ENCODE data around the gene ACSL1. TPM values are rescaled to one million over a fixed set of nuclear protein-coding genes. Genes with fewer than 3 reads are reported as not detected.
"Not testable (repeated sequence)": the region's sequence is repeated elsewhere in the genome, so short reads cannot be mapped to it uniquely, and the experiment has no call there.

Gene ACSL1
- total RNA-seq, 1 experiment from 2014 or later = 25.9 TPM

DNA sequence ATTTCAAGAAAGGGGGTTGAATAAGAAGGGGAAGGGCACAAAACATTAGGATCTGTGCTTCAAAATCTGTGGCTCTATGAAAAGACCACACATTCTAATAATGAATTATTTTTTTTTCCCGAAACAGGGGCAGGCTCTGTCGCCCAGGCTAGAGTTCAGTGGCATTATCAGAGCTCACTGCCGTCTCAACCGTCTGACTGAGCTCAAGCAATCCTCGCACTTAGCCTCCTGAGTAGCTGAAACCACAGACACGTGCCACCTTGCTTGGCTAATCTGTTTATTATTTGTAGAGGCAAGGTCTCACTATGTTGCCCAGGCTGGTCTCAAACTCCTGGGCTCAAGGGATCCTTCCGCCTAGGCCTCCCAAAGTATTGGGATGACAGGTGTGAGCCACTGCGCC lies 33.4 kb downstream of the ACSL1 start:
- peak; percentile 18 for DNase-seq (ENCODE audit: low spot score)

- no peak for DNase-seq (ENCODE audit: low spot score)
Observed at GRCh38 chr4:184790826-184791225, 34.9 kb downstream of the ACSL1 start.

DNA sequence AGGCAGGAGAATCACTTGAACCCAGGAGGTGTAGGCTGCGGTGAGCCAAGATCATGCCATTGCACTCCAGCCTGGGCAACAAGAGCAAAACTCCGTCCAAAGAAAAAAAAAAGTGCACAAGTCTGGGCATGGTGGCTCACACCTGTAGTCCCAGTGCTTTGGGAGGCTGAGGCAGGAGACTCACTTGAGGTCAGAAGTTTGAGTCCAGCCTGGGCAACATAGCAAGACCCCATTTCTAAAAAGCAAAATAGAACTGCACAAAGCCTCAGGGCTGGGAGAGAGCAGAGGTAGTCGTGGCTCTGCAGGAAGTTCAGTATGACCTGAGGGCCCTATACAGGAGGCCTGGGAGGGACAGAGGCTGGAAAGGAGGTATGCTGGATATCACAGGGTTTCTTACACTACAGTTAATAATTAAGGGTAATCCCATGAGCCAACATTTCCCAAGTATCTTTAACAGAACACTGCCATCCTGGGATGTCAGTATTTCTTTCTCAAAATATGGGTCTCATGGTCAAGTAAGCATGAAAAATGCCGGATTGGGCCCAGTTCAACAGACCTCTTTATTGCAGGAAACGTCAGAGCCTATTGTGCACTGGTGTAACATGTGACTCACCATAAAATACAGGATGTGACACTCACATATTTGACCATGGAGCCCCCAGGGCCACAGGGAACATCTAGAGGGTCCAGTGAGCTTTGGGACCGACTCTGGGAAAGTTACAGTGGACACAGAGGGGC lies 37.8 kb downstream of the ACSL1 start:
- no peak for DNase-seq (ENCODE audit: low spot score)

GRCh38 chr4:184785813-184786212 lies 40.0 kb downstream of the ACSL1 start:
- no peak for DNase-seq (ENCODE audit: low spot score)

GRCh38 chr4:184784628-184785257 lies 41.0 kb downstream of the ACSL1 start:
- no peak for DNase-seq (ENCODE audit: low spot score)

DNA sequence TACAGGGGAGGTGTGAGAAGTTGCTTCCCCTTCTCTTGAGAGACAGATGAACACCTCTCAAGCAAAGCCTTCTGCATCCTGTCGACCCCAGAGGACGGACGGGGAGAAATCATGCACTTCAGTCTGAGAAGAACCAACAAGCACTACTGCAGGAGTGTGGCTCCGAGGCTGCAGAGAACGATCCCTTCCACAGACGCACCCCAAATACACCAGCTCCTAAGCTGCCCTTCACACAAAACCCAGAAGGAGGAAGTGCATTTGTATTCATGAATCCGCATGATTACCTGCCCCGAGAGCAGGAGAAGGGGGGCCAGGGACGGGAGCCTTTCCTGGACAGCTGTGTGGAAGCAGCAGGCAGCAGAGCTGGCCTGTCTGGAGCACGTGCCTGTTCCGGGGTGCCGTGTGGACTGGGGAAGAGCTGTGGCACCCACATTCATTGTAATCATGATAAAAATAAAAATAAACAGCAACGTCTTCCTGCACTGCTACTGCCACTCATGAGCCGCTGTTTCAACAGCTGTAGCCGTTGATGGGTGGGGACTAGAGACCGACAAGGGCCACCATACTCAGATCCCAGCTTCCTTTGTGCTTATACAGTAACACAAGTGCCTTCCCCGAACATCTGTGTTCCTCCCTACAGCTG lies 42.9 kb downstream of the ACSL1 start:
- no peak for DNase-seq (ENCODE audit: low spot score)

DNA sequence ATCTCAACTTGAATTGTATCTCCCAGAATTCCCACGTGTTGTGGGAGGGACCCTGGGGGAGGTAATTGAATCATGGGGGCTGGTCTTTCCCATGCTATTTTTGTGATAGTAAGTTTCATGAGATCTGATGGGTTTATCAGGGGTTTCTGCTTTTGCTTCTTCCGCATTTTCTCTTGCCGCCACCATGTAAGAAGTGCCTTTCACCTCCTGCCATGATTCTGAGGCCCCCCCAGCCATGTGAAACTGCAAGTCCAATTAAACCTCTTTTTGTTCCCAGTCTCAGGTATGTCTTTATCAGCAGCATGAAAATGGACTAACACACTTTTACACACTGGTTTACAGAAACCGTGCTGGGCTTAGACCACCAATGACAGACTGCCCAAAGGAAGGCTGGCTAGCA lies 46.6 kb downstream of the ACSL1 start:
- not testable (repeated sequence) for DNase-seq (ENCODE audit: low spot score)

- DNase-seq (ENCODE audit: low spot score) = no peak
Observed at GRCh38 chr4:184778325-184778724, 47.4 kb downstream of the ACSL1 start.

DNA sequence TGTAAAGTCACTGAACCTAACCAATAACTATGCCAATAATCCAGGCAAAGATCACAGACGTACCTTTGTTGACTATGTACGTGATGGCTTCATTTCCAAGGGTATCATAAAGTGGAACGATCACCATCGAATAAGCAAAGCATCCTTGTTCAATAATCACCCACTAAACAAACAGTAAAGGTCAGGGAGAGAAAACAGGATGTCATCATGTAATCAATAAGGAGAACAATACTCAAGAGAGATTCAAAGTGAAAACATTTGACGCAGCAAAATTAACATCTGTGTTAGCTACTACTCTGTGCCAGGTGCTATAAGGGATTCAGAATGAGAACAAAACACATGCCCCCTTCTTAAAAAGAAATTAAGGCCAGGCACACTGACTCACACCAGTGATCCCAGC lies 48.9 kb downstream of the ACSL1 start:
- DNase-seq (ENCODE audit: low spot score) = no peak

- no peak for DNase-seq (ENCODE audit: low spot score)
Observed at GRCh38 chr4:184775854-184776555, 49.8 kb downstream of the ACSL1 start.

DNA sequence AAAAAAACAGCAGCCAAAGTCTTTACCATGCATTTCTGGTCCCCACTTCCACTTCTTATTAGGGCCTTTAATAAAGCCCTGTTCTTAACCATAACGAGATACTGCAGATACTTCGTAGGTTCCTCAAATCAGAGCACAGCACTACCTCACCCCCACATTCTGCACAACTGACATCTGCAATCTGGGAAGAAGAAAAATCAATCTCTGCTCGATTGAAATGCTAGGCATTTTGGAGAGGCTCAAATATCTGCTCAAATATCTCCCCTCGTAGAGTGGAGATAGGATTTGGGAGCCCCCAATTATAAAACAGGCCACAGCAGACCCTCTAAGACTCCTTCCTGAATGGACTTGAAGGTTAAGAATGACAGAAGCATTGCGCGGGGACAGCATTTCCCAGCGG lies 51.6 kb downstream of the ACSL1 start:
- no peak for DNase-seq (ENCODE audit: low spot score)

- no peak for DNase-seq (ENCODE audit: low spot score)
Observed at GRCh38 chr4:184771416-184771815, 54.4 kb downstream of the ACSL1 start.

- no peak for DNase-seq (ENCODE audit: low spot score)
Observed at GRCh38 chr4:184769141-184769765, 56.5 kb downstream of the ACSL1 start.

DNA sequence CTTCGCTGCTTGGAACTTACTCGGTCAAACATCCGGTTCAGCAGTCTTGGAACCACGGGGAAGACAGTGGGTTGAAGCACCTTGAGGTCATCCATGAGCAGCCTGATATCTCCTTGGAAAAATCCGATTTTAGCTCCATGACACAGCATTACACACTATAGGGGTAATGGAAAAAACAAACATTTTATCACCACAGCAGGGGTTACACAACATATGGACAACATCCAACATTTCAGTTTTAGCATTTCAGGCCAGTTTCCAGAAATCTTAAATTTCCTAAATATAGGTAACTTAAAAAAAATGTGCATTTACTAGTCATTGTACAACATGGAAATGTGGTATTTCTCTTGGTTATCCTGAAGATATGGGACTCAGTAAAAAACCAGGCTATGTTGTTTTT lies 57.5 kb downstream of the ACSL1 start:
- DNase-seq (ENCODE audit: low spot score) = no peak

DNA sequence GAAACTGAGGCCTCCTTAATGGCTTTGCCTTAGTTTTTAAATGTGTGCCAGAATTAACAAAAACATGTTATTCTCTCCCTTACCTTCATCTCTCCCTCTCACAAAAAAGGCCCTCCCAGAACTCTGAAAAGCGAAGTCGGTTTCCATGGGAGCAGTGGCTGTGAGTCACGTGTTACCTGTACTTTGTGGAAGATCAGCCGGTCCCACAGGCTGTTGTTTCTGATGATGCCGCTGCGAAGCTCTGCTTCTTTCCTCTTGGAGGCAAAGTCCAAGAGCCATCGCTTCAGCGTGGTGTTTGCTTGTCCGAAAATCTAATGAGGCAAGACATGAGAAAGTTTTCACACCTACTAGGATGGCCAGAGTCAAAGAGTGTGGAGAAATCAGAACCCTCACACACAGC lies 59.3 kb downstream of the ACSL1 start:
- DNase-seq (ENCODE audit: low spot score) = no peak

DNA sequence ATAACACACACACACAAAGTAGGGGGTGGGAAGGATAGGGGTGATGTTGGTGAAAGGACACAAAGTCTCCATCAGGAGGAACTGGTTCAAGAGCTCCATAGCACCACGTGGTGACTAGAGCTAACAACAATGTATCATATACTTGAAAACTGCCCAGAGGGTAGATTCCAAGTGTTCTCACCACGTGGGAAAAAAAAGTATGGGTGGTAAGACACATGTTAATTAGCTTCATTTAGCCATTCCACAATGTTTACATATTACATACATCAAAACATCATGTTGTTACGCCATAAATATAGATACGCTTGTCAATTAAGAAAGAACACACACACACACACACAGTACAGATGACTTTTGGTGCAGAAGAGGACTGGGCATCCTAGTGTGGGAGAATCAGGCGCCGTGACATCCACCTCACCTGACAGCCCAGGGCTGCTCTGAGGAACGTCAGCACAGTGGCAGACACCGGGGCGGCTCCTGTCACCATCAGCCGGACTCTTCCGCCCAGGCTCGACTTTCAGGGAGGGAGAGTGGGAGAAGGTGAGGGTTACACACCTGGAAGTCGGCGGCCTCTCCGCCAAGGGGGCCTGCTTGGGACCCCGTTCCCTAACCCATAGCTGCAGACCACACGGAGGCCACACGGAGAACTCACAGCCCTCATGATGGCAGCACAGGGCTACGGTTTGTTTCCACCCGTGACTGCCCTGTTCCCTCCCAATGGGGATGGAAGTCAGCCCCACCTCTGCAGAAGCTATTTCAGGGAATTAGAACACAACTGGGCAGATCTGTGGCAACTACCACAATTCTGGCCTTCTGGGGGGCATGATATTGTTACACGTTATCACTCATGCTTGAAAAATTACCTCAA lies 60.1 kb downstream of the ACSL1 start:
- no peak for DNase-seq (ENCODE audit: low spot score)

GRCh38 chr4:184764601-184765000 lies 61.2 kb downstream of the ACSL1 start:
- no peak for DNase-seq (ENCODE audit: low spot score)

- no peak for DNase-seq (ENCODE audit: low spot score)
Observed at GRCh38 chr4:184763150-184763780, 62.5 kb downstream of the ACSL1 start.

DNA sequence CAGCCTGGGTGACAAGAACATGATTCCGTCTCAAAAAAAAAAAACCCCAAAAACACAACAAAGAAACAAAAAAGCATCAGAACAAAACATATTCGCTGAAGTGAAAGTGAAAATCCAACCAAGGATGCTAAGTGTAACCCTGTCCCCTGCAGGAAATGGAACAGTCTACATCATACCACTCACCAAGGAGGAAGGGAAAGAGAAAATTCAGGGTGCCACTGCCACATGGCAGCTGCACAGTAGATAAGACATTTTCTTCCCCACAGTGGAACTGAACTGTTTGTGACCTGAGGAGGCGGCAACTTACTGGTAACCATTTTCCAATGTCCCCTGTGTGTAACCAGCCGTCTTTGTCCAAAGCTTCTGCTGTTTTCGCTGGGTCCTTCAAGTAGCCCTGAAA lies 63.7 kb downstream of the ACSL1 start:
- DNase-seq (ENCODE audit: low spot score) = no peak

GRCh38 chr4:184760681-184761080 lies 65.1 kb downstream of the ACSL1 start:
- no peak for DNase-seq (ENCODE audit: low spot score)

DNA sequence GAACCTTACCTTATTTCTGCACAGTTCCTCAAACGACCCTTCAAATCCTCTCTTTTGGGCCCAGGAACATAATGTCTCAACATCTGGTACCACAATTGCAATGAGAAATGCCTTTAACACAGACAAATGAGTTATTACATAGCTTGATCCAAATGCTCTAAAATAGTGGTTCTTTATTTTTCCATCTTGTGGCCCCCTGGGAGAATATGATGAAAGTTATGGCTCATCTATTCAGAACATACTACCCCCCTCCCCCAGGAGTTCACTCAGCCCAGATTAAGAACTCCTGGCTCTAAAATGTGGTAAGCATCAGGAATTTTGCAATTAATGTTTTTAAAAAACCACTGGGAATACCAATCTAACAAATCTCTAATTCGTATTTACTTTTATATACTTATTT lies 68.0 kb downstream of the ACSL1 start:
- no peak for DNase-seq (ENCODE audit: low spot score)
